DMS114 treated with DMSO at 0.1 percent for 48 hours (cell line): Measurements from ENCODE around the gene FAM83G.
"Not testable (repeated sequence)": the region's sequence is repeated elsewhere in the genome, so short reads cannot be mapped to it uniquely, and the experiment has no call there.

Experiments used
- DNase-seq: peaks from one replicate; lab custom pipeline; 2025; ENCODE audit not compliant: unreplicated experiment; lab: John Stamatoyannopoulos, UW

Gene FAM83G

DNA sequence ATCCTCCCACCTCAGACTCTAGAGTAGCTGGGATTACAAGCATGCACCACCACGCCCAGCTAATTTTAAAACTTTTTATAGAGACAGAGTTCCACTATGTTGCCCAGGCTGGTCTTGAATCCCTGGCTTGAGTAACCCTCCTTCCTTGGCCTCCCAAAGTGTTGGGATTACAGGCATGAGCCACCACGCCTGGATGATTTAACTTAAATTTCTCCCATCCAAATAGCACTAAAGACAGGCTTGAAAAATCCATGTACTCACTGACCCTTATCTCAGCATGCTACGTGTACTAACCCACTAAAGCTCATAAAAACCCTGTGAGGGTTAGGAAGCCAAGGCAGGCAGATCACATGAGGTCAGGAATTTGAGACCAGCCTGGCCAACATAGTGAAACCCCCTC, 48.0 kb downstream of the FAM83G start:
- DNase-seq, result no peak

DNA sequence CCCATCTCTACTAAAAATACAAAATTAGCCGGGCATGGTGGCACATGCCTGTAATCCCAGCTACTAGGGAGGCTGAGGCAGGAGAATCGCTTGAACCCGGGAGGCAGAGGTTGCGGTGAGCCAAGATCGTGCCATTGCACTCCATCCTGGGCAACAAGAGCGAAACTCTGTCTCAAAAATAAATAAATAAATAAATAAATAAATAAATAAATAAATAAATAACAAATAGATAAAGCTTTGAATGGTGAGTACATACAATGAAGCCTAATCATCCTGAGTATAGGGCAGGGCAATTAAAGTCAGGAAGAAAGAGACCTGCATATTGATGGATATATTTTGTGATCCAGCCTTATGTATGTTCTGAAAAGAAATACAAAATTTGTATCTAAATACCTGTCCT, 48.5 kb downstream of the FAM83G start:
- DNase-seq, result not testable (repeated sequence)

DNA sequence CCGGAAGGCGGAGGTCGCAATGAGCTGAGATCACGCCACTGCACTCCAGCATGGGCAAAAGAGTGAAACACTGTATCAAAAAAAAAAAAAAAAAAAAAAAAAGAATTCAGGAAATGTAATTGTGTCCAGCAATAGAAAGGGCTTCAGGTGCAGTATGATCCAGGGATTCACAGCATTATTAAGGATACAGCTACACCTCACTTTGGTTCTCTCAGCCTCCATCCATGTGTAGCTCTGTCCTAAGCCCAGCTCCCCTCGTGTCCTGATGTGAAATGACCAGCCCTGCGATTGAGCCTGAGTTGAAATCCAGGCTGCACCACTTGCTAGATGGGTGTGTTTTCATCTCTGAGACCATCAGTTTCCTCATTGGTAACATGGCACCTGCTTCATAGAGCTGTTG, 49.6 kb downstream of the FAM83G start:
- DNase-seq, result no peak

DNA sequence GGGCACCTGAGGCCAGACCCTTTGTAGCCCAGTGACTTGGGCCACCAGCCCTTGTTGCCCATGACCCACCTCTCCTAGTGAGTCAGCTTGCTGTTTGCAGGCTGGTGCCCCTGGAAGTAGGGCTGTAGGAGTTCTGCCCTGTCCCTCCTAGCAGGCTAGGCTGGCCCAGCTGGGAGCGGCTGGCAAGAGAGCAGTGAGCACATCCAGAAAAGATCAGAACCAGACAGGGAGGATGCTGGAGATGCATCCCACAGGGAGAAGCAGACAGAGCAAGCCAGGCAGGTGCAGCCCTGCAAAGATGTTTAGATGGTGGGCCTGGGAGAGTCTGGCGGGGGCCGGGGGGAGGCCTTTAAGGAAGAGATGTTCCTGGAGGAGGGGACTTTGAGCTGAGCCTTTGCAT, 50.2 kb downstream of the FAM83G start:
- DNase-seq, result no peak

DNA sequence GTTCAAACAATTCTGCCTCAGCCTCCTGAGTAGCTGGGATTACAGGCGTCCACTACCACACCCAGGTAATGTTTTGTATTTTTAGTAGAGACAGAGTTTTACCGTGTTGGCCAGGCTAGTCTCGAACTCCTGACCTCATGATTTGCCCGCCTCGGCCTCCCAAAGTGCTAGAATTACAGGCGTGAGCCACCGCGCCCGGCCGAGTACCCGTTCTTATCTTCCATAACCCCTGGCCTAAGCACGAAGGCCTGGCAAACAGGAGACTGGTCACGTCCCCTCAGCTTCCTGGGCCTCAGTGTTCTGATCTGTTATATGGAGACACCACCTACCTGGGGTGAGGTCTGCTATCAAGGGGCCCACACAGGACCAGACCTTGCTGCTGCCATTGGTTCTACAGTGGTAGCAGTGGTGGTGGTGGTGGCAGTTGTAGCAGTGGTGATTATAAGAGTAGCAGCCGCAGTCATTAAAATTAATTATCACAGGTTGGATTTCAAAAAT, 51.3 kb downstream of the FAM83G start:
- DNase-seq, result no peak

DNA sequence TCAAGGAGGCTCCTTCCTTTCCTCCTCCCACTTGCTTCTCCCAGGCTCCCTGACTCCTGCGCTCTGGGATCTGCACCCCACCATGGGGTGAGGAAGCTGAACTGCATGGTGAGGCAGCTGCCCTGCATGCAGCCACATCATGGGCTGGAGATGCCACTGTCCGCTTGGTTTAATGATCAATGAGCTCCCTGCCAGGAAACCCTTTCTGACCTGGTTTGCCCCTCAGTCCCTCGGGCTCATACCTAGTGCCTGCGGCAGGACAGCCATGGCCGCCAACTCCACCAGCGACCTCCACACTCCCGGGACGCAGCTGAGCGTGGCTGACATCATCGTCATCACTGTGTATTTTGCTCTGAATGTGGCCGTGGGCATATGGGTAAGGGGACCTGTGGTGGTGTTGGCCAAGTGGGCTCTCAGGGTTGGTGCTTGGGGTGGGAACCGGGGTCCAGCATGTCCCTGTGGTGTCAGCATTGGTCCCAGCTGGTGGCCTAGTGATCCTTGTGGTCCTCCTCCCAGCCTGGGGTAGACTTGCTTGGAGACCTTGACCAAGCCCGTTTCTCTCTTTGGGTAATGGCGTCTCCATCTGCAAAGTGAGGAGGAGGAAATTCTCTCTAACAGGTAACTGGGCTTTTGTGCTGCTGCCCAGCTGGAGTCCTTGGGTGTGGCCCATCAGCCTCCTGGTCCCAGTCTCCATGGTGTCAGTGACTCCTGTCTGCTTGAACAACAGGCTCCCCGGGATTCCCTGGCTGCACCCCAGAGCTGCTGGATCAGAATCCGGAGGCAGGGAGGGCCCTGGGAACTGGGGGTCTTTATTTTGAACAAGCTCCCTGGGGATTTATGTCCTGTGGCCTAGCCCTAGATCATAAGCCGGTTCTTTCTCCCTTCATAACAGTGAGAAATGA, 52.4 kb downstream of the FAM83G start, which contains the start of gene SLC5A10:
TSS of gene SLC5A10 (plus strand) at position 225 of the 902 bp plus-strand sequence. CDS start at position 266, 41 bp downstream.
- no peak for DNase-seq

DNA sequence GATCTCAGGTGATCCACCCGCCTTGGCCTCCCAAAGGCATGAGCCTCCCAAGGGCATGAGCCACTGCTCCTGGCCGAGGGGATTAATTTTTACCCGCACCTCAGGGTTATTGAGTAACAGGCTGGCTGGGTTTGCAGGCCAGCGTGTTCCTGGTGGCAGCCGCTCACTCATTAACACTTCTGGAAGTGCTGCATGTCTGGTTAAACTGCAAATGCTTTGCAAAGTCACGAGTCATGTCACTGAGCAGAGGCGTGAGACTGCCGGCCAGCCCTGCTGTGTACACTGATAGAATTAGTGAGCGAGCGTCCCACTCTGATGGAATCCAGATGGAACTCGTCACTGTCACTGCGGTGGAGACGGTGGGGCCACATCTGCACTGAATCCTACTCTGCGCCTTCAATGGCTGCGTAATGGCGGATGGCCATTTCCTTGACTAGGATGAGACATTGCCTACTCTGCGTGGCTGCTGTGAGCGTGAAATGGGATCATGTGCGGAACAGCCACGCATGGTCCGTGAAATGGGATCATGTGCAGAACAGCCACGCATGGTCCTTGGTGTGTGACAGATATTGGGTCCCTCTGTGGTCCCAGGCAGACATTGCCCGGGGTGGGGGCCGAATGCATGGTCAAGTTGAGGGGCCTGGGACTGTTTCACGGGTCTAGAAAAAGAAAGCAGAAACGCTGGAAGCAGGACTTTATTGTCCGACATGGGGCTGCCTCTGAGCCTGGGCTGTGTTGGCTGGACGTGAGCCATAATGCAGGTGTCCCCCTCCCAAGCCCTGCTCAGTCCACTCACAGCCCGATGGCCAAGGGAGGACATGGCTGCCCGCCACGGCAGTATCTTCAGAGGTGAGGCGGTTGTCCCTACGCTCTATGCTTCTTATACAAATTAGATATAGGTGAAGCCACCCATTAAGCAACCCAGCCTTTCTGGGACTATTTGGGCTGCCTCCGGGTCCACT, 53.3 kb downstream of the FAM83G start:
- no peak for DNase-seq

DNA sequence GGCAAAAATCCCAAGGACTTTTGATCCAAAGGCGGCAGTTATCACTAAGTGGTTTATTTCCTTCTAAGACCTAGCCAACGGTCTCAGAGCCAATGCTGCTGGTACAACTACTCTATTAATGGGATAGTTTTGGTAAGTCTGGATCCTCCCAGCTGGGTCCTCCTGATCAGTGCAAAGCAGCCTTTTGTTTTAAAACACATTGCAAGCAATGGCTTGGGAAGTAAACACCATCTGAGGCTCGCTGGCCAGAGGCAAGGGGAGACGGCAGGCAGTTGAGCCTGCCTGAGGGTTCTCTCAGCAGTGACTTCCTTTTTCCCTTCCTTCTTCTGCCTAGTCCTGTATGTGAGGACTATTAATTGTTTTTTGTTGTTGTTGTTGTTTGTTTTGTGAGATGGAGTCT, 54.2 kb downstream of the FAM83G start:
- no peak for DNase-seq

DNA sequence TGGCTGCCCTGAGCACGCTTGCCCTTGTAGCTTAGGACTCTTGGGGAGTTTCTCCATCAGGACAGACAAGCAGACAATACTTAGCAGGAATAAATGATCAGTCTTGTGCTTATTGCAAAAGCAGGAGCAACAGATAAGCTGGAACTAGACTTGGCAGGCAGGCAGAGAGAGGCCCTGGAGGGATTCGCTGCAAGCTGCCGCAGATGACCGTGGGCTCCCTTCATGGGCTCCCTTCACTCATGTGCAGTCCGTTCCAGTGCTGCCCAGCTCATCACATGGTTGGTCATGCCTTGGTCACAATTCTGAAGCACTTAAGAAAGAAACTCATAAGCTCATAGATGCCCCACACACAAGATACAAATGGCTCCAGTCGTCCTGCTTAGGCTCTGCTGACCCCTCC, 55.0 kb downstream of the FAM83G start:
- no peak for DNase-seq

DNA sequence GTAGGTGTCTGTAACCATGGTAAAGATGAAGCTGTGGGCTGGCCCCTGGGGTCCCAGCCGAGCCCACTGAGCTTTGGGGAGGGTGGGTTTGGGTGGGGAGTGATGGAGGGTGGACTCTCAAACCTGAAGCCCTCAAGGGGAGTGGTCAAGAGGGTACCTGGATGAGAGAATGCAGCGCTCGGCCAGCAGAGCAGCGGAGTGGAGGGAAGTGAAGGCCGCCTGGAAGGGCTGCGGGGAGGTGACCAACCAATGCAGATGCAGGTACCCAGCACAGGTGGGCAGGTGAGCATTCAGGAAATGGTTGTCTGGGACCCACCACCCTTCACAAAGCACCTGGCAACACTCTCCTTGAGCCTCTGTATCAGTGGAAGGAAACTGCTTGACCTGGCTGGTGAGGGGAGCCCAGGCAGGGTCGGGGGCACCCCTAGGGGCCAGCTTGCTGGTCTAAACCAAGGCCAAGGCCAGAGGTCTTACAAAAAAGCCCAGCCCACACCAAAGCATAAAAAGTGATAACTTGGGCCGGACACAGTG, 56.0 kb downstream of the FAM83G start:
- no peak for DNase-seq

DNA sequence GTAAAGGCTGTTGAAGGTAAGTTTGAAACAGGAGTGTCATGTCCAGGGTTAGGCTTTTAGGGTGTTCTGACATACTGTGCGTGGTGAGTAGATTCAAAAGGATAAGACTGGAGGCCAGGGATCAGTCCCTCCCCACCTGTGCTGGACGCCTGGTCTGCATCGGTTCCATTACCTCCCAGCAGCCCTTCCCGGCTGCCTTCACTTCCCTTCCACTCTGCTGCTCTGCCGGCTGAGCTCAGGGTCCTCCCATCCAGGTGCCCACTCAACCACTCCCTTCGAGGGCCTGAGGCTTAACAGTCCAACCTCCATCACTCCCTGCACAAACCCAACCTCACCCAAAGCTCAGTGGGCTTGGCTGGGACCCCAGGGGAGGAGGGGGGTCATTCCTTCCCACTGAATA, 56.7 kb downstream of the FAM83G start:
- no peak for DNase-seq

DNA sequence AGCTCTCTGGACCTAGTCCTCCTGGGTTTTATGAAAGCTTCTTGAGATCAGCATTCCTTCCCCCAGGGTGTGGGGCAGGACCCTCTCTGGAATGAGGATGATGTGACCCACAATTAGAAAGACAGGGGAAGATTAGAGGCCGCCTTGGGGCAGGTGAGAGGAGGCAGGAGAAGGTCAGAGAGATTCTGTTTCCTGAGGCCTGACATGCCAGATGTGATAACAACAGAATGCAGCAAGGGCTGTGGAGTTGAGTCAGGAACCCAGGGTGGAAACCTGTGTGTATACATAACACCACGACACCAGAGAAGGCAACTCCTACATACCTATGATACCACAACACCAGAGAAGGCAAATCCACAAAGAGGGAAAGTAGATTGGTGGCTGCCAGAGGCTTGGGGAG, 58.0 kb downstream of the FAM83G start:
- no peak for DNase-seq

DNA sequence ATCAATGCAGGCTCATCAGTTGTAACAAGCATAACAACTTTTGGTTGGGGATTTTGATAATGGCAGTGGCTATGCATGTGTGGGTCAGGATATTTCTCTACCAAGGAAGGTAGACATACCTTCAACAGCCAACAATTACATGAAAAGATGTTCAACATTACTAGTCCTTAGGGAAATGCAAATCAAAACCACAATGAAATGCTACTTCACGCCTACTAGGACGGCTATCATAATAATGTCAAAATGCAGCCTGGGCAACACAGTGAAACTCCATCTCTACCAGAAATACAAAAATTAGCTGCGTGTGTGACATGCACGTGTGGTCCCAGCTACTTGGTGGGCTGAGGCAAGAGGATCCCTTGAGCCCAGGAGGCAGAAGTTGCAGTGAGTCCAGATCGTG, 59.9 kb downstream of the FAM83G start:
- no peak for DNase-seq

DNA sequence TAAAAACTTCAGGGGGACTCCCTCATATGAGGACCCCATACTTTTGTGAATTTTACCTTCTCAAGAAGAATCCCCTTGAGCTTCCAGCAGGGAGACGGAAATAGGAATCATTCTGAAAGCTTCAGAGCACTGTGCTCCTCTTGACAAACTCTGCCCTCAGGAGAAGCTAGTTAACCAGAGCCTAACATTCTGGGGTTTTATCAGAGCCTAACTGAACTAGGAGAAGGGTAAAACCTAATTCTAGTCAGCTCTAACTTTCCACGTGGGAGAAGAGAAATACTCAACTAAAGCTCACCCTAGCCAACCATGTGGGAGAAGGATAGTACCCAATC, 65.9 kb downstream of the FAM83G start:
- no peak for DNase-seq

DNA sequence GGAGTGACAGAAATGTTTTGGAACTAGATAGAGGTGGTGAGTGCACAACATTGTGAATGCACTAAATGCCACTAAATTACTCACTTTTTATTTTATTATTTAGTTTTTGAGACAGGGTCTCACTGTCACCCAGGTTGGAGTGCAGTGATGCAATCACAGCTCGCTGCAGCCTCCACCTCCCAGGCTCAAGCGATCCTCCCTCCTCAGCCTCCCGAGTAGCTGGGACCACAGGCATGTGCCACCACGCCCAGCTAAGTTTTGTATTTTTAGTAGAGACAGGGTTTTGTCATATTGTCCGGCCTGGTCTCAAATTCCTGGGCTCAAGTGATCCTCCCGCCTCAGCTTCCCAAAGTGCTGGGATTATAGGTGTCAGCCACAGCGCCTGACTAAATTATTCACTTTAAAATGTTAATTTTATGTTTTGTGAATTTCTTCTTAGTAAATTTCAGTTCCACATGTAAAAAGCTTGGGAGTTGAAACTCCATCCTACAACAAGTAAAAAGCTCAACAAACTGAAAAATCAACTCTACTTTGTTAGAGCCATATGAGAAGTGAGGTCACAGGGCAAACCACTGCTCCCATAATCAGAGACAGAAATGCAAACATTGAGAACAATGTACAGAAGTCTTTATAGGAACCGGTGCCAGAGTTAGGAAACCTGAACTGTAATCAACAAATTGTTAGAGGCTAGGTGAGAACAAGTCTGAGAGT, 66.4 kb downstream of the FAM83G start:
- no peak for DNase-seq

DNA sequence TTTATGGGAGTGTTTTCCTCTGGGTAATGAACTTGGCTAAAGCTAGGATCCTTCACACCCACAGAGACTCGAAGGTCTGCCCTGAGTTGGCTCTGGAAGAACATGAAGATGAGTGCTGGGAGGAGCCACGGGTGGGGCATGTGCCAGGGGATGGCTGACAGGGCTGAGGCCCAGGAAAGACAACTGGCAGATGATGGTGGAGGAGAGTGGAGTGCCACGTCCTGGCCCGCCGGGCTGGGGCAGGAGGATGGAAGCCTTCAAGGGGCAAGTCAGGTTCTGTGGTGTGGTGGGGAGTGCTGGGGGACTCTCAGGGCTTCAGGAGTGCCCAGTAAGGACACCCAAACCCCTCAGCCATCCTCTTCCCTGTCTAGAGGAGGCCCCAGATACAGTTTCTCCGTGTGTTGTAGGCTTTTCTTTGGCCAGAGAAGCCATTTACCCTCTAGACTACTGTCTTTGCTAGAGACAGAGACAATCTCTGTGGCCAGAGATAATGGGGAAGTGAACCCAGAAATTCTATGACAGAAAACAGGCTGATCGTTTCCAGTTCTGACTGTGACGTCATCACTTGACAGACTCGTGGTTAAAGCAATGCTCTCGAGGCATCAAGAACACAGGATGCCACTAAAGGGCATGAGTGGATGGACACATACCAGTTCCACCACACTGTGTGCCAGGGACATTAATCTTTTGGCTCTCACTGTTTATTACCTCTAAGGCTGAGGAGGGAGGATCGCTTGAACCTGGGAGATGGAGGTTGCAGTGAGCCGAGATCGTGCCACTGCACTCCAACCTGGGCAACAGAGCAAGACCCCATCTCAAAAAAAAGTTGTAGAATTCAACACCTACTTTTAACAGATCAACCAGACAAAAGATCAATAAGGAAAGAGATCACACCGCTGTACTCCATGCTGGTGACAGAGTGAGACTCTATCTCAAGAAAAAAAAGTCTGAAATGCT, 71.2 kb downstream of the FAM83G start:
- DNase-seq, result no peak

DNA sequence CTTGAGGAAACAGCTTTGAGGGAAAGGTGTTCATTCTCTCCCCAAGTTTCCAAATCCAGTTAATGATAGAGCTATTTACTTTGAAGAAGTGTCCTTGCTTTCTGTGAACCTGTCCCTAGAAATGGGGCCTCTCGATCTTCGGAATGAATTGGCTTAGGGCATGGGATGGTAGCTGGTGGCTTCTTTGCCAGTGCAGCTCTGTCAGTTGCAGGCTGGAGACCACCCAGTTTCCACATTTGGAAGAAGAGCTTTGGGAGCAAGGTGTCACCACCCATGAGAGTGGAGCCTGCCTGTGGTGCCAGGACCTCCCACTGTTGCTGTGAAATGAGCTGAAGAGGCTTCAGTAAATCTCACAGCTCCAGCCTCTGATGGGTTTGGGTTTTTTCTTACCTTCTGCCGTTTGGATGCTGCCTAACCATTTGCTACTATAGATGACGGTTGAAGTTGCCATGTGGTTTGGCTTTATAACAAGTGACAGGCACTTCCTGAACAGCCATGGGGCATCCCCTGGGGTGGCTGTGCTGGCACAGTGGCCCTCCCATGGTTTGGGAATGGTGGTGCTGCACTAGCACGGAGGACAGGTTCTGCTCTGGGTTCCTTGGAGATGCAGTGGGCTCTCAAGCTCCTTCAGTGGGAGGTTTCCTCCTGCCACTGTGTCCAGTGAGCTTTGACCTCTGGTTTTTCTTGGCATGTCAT, 72.1 kb downstream of the FAM83G start:
- no peak for DNase-seq

DNA sequence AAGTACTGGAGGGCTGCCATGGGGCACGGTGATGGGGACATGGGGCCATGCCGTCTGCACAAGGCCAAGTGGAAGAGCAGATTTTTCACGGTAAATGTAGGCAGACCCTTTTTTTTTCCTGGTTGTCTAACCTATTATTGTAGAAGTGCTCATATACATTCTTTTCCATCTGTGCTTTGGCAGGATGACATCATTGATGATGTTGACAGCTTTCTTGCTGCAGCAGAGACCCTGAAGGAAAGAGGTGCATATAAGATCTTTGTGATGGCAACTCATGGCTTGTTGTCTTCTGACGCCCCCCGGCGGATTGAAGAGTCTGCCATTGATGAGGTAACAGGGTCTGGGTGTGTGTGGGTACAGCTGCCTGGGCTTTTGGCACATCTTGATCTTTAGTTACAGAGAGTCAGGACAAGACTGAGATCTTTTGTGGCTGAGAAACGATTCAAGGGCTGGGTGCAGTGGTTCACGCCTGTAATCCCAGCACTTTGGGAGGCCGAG, 75.9 kb downstream of the FAM83G start:
- DNase-seq, result no peak

DNA sequence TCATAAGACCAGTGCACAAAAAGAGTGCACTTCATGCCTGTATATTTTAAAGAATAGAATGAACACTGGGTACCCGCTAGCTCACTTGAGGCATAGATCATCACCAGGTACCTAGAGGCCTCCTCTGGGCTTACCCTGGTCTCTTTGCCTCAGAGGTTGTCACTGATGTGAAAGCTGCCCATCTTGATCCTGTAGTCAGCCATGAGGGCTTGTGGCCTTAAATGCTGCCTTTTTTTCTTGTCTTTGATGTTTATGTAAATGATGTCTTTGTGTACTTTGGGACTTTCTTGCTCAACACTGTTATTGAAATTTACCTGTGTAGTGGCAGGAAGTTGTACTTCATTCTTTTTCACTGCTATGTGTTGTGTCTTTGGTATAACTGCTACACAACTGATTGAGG, 79.4 kb downstream of the FAM83G start:
- no peak for DNase-seq
